Neural cell (in vitro differentiated cells): ENCODE results near the gene AKAP8L.
"Not testable (repeated sequence)": the region's sequence is repeated elsewhere in the genome, so short reads cannot be mapped to it uniquely, and the experiment has no call there.

Experiments used
- EZH2 ChIP-seq: fragments of 200-600, 300-800 bp; shearing (Covaris generic), sonication (generic); IDR thresholded peaks from 2 replicates; pipeline ENCODE4 v1.6.1; 2014; ENCODE audit warnings: antibody characterized with exemption, low read length, borderline replicate concordance, mild to moderate bottlenecking; ENCODE audit not compliant: insufficient read depth, poor library complexity, severe bottlenecking
- POLR2AphosphoS5 ChIP-seq: IDR thresholded peaks from 2 replicates; pipeline ENCODE4 v1.6.1; 2012
- SMC3 ChIP-seq: fragments of 450-650 bp; conservative IDR thresholded peaks from 2 replicates; pipeline ENCODE4 v1.6.1; 2014; ENCODE audit warnings: antibody characterized with exemption, mild to moderate bottlenecking, moderate library complexity; ENCODE audit not compliant: poor library complexity
- TAF1 ChIP-seq: IDR thresholded peaks from 2 replicates; pipeline ENCODE4 v1.6.1; 2012; ENCODE audit warnings: low read depth
- TF ChIP-seq, protein P1 (sequence below): fragments of 450-650 bp; IDR thresholded peaks from 2 replicates; pipeline ENCODE4 v1.5.1; 2014; ENCODE audit warnings: antibody characterized with exemption, mild to moderate bottlenecking, moderate library complexity; ENCODE audit not compliant: poor library complexity, severe bottlenecking
- TF ChIP-seq, protein P2 (sequence below): IDR thresholded peaks from 2 replicates; pipeline ENCODE4 v1.6.1; 2012; ENCODE audit warnings: borderline replicate concordance

DNA sequence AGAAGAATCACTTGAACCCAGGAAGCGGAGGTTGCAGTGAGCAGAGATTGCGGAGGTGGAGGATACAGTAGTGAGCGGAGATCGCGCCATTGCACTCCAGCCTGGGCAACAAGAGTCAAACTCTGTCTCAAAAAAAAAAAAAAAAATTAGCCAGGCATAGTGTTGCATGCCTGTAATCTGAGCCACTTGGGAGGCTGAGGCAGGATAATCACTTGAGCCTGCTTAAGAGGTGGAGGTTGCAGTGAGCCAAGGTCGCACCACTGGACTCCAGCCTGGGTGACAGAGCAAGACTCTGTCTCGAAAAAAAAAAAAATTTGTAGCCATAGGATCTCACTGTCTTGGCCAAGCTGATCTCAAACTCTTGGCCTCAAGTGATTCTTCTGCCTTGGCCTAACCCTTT is 82.8 kb downstream of the AKAP8L start:
- not testable (repeated sequence) for TF ChIP-seq POLR2AphosphoS5, EZH2, TAF1, SMC3
- TF ChIP-seq, protein P1, sequence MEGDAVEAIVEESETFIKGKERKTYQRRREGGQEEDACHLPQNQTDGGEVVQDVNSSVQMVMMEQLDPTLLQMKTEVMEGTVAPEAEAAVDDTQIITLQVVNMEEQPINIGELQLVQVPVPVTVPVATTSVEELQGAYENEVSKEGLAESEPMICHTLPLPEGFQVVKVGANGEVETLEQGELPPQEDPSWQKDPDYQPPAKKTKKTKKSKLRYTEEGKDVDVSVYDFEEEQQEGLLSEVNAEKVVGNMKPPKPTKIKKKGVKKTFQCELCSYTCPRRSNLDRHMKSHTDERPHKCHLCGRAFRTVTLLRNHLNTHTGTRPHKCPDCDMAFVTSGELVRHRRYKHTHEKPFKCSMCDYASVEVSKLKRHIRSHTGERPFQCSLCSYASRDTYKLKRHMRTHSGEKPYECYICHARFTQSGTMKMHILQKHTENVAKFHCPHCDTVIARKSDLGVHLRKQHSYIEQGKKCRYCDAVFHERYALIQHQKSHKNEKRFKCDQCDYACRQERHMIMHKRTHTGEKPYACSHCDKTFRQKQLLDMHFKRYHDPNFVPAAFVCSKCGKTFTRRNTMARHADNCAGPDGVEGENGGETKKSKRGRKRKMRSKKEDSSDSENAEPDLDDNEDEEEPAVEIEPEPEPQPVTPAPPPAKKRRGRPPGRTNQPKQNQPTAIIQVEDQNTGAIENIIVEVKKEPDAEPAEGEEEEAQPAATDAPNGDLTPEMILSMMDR, result not testable (repeated sequence)
- TF ChIP-seq, protein P2, sequence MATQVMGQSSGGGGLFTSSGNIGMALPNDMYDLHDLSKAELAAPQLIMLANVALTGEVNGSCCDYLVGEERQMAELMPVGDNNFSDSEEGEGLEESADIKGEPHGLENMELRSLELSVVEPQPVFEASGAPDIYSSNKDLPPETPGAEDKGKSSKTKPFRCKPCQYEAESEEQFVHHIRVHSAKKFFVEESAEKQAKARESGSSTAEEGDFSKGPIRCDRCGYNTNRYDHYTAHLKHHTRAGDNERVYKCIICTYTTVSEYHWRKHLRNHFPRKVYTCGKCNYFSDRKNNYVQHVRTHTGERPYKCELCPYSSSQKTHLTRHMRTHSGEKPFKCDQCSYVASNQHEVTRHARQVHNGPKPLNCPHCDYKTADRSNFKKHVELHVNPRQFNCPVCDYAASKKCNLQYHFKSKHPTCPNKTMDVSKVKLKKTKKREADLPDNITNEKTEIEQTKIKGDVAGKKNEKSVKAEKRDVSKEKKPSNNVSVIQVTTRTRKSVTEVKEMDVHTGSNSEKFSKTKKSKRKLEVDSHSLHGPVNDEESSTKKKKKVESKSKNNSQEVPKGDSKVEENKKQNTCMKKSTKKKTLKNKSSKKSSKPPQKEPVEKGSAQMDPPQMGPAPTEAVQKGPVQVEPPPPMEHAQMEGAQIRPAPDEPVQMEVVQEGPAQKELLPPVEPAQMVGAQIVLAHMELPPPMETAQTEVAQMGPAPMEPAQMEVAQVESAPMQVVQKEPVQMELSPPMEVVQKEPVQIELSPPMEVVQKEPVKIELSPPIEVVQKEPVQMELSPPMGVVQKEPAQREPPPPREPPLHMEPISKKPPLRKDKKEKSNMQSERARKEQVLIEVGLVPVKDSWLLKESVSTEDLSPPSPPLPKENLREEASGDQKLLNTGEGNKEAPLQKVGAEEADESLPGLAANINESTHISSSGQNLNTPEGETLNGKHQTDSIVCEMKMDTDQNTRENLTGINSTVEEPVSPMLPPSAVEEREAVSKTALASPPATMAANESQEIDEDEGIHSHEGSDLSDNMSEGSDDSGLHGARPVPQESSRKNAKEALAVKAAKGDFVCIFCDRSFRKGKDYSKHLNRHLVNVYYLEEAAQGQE, result not testable (repeated sequence)
